H1 (cell line): ENCODE measurements around the gene HEATR1. TPM values are rescaled to one million over a fixed set of nuclear protein-coding genes. Genes with fewer than 3 reads are reported as not detected.

Experiments
- CTCF ChIA-PET: fragments of 300-600 bp; sonication (Branson Sonifier 250); formaldehyde crosslinking; loops from one replicate; lab custom pipeline; 2021; ENCODE audit not compliant: partially characterized antibody; lab: Charles Lee
- POLR2A ChIA-PET: fragments of 300-600 bp; sonication (Branson Sonifier 250); formaldehyde crosslinking; loops from one replicate; lab custom pipeline; 2021; ENCODE audit warnings: inconsistent platforms; ENCODE audit not compliant: partially characterized antibody; lab: Charles Lee
- DNase-seq, 2 experiments: peaks; one replicate each; pipeline versions ENCODE4 v3.0.0 to v3.0.0-alpha.2; 2010 to 2022; ENCODE audit warnings: low spot score in 2 of 2, low read depth in 1 of 2, mixed read lengths in 1 of 2
- FAIRE-seq: peaks from 2 replicates; lab custom pipeline; 2011; peaks lifted over from hg19 to GRCh38; lab: Jason Lieb, UNC
- H2AFZ ChIP-seq: 2 replicates; pipeline ENCODE4 v1.8.1; 2012; ENCODE audit warnings: low read length, inconsistent platforms
- H2AK5ac ChIP-seq: 2 replicates; pipeline ENCODE4 v1.6.1; 2013; ENCODE audit warnings: low read depth, low read length
- H2BK120ac ChIP-seq: replicated peaks from 2 replicates; pipeline ENCODE3; 2013; ENCODE audit warnings: low read depth, low read length, inconsistent platforms
- H2BK12ac ChIP-seq: 2 replicates; pipeline ENCODE4 v1.6.1; 2013; ENCODE audit warnings: low read depth, low read length
- H2BK15ac ChIP-seq: 2 replicates; pipeline ENCODE4 v1.6.1; 2013; ENCODE audit warnings: low read length
- H2BK20ac ChIP-seq: 2 replicates; pipeline ENCODE4 v1.6.1; 2013; ENCODE audit warnings: low read length
- H2BK5ac ChIP-seq: 2 replicates; pipeline ENCODE4 v1.6.1; 2013; ENCODE audit warnings: low read depth, low read length
- H3K14ac ChIP-seq: 2 replicates; pipeline ENCODE4 v1.6.1; 2013; ENCODE audit warnings: inconsistent platforms; ENCODE audit not compliant: insufficient read length
- H3K18ac ChIP-seq: 2 replicates; pipeline ENCODE4 v1.6.1; 2013; ENCODE audit warnings: low read length; ENCODE audit errors: extremely low read depth
- H3K23ac ChIP-seq: 2 replicates; pipeline ENCODE4 v1.6.1; 2013; ENCODE audit warnings: inconsistent platforms; ENCODE audit not compliant: insufficient read length
- H3K23me2 ChIP-seq: 2 replicates; pipeline ENCODE4 v1.6.1; 2013; ENCODE audit warnings: low read depth, low read length
- H3K27ac ChIP-seq: 2 replicates; pipeline ENCODE4 v1.6.1; 2011; ENCODE audit warnings: low read depth, low read length, inconsistent platforms
- H3K27me3 ChIP-seq, 4 experiments: replicated peaks in 1 of 4; 1 replicate in 1 of 4; 2 replicates in 3 of 4; pipeline versions ENCODE4 v1.6.1 to v1.8.1; 2011 to 2013; ENCODE audit warnings: low read length in 3 of 4, mild to moderate bottlenecking in 3 of 4, inconsistent platforms in 2 of 4, mixed read lengths in 2 of 4, moderate library complexity in 1 of 4; ENCODE audit not compliant: control insufficient read depth in 3 of 4, insufficient read depth in 3 of 4; ENCODE audit errors: extremely low read depth in 1 of 4
- H3K36me3 ChIP-seq, 4 experiments: 2 replicates each; pipeline versions ENCODE4 v1.6.1 to v1.8.1; 2011 to 2013; ENCODE audit warnings: mild to moderate bottlenecking in 4 of 4, low read length in 3 of 4, moderate library complexity in 2 of 4, control low read depth in 1 of 4, inconsistent platforms in 1 of 4; ENCODE audit not compliant: insufficient read depth in 4 of 4, control insufficient read depth in 2 of 4
- H3K4ac ChIP-seq: replicated peaks from 2 replicates; pipeline ENCODE3; 2013; ENCODE audit warnings: low read length, low read depth, mixed read lengths, inconsistent platforms; ENCODE audit not compliant: insufficient read length
- H3K4me1 ChIP-seq, 4 experiments: replicated peaks in 1 of 4; 1 replicate in 1 of 4; 2 replicates in 3 of 4; pipeline versions ENCODE4 v1.6.1 to v1.8.1; 2011 to 2013; ENCODE audit warnings: low read length in 3 of 4, inconsistent platforms in 2 of 4, mixed read lengths in 1 of 4; ENCODE audit not compliant: insufficient read depth in 4 of 4, control insufficient read depth in 3 of 4
- H3K4me2 ChIP-seq, 2 experiments: 2 replicates each; pipeline versions ENCODE4 v1.6.1 to v1.8.1; 2011 to 2013; ENCODE audit warnings: low read depth in 2 of 2, low read length in 2 of 2, control low read depth in 1 of 2, inconsistent platforms in 1 of 2, mild to moderate bottlenecking in 1 of 2; ENCODE audit not compliant: insufficient read depth in 1 of 2
- H3K4me3 ChIP-seq, 4 experiments: fragments of 200-600, 300-600 bp in 1 of 4; sonication (generic), shearing (Covaris generic), sonication (Bioruptor Twin) in 1 of 4; 2 replicates each; pipeline versions ENCODE4 v1.5.1 to v1.8.1; 2011 to 2016; ENCODE audit warnings: low read length in 4 of 4, low read depth in 3 of 4, control low read depth in 2 of 4, inconsistent platforms in 2 of 4, mild to moderate bottlenecking in 2 of 4, mixed read lengths in 1 of 4, moderate library complexity in 1 of 4; ENCODE audit not compliant: insufficient read depth in 2 of 4; ENCODE audit errors: extremely low read depth in 1 of 4
- H3K56ac ChIP-seq: replicated peaks from 2 replicates; pipeline ENCODE3; 2013; ENCODE audit warnings: low read depth, mild to moderate bottlenecking, mixed read lengths, low read length, inconsistent platforms; ENCODE audit not compliant: insufficient read length
- H3K79me1 ChIP-seq: 2 replicates; pipeline ENCODE4 v1.6.1; 2013; ENCODE audit warnings: low read depth, low read length, control low read depth
- H3K79me2 ChIP-seq, 2 experiments: 2 replicates each; pipeline versions ENCODE4 v1.6.1 to v1.8.1; 2012 to 2013; ENCODE audit warnings: low read length in 2 of 2, mild to moderate bottlenecking in 2 of 2, inconsistent platforms in 1 of 2; ENCODE audit not compliant: insufficient read depth in 2 of 2, control insufficient read depth in 1 of 2
- H3K9ac ChIP-seq, 4 experiments: replicated peaks in 1 of 4; 1 replicate in 1 of 4; 2 replicates in 3 of 4; pipeline versions ENCODE4 v1.6.1 to v1.8.1; 2011 to 2013; ENCODE audit warnings: low read depth in 3 of 4, low read length in 3 of 4, control low read depth in 2 of 4, mild to moderate bottlenecking in 2 of 4, moderate library complexity in 2 of 4, inconsistent platforms in 1 of 4; ENCODE audit errors: extremely low read depth in 1 of 4
- H3K9me3 ChIP-seq, 2 experiments: 2 replicates each; pipeline versions ENCODE4 v1.6.1 to v1.8.1; 2012 to 2013; ENCODE audit warnings: mild to moderate bottlenecking in 2 of 2, moderate library complexity in 2 of 2, control low read depth in 1 of 2, inconsistent platforms in 1 of 2, low read depth in 1 of 2, low read length in 1 of 2, mixed read lengths in 1 of 2; ENCODE audit not compliant: insufficient read depth in 2 of 2
- H4K20me1 ChIP-seq, 2 experiments: replicated peaks in 1 of 2; 2 replicates each; pipeline versions ENCODE3 to v1.8.1; 2011 to 2013; ENCODE audit warnings: inconsistent platforms in 2 of 2, low read length in 2 of 2, mild to moderate bottlenecking in 1 of 2; ENCODE audit not compliant: insufficient read depth in 2 of 2, control insufficient read depth in 1 of 2
- H4K5ac ChIP-seq: 2 replicates; pipeline ENCODE4 v1.6.1; 2013; ENCODE audit warnings: low read length, low read depth, mixed read lengths, inconsistent platforms; ENCODE audit not compliant: insufficient read length
- H4K8ac ChIP-seq: 2 replicates; pipeline ENCODE4 v1.8.0; 2013; ENCODE audit warnings: mild to moderate bottlenecking, moderate library complexity, low read length, inconsistent platforms; ENCODE audit not compliant: insufficient read depth; ENCODE audit errors: extremely low read depth
- H4K91ac ChIP-seq: replicated peaks from 2 replicates; pipeline ENCODE3; 2013; ENCODE audit warnings: low read length, mixed read lengths, inconsistent platforms; ENCODE audit not compliant: insufficient read length
- CBX5 ChIP-seq: fragments of 300-800, 300-1000 bp; sonication (generic); IDR thresholded peaks from 2 replicates; pipeline ENCODE4 v1.7.1; 2016; ENCODE audit warnings: antibody characterized with exemption, low read length, low read depth
- CHD1 ChIP-seq: IDR thresholded peaks from 2 replicates; pipeline ENCODE4 v1.6.1; 2012; ENCODE audit warnings: low read depth, low read length, improper control_type of control experiment
- HDAC6 ChIP-seq: IDR thresholded peaks from one replicate; pipeline ENCODE4 v1.7.1; 2012; ENCODE audit warnings: low read depth, mild to moderate bottlenecking, inconsistent platforms, low read length, moderate library complexity
- NANOG ChIP-seq: IDR thresholded peaks from 2 replicates; pipeline ENCODE4 v1.6.1; 2011; ENCODE audit warnings: low read length, low read depth, mild to moderate bottlenecking, inconsistent platforms; ENCODE audit not compliant: insufficient read depth, poor library complexity, severe bottlenecking
- NRF1 ChIP-seq: IDR thresholded peaks from 2 replicates; pipeline ENCODE4 v1.6.1; 2011; ENCODE audit warnings: mild to moderate bottlenecking, low read depth, low read length, improper control_type of control experiment
- POU5F1 ChIP-seq: IDR thresholded peaks from 2 replicates; pipeline ENCODE4 v1.6.1; 2011; ENCODE audit warnings: low read depth, mild to moderate bottlenecking, low read length, moderate library complexity
- RBBP5 ChIP-seq: IDR thresholded peaks from 2 replicates; pipeline ENCODE4 v1.7.1; 2012; ENCODE audit warnings: low read depth, mild to moderate bottlenecking, inconsistent platforms, low read length, moderate library complexity, borderline replicate concordance
- RFX5 ChIP-seq: IDR thresholded peaks from 2 replicates; pipeline ENCODE4 v1.6.1; 2011; ENCODE audit warnings: low read depth, low read length, improper control_type of control experiment, borderline replicate concordance
- RXRA ChIP-seq: IDR thresholded peaks from 2 replicates; pipeline ENCODE4 v1.6.1; 2011; ENCODE audit warnings: low read depth, mild to moderate bottlenecking, low read length, moderate library complexity; ENCODE audit not compliant: insufficient read depth
- SP4 ChIP-seq: IDR thresholded peaks from 2 replicates; pipeline ENCODE4 v1.6.1; 2012; ENCODE audit warnings: low read length, inconsistent platforms
- SUZ12 ChIP-seq: fragments of 200-600 bp; sonication (generic); IDR thresholded peaks from 2 replicates; pipeline ENCODE4 v1.6.1; 2012; ENCODE audit warnings: mild to moderate bottlenecking, inconsistent platforms, low read length, moderate library complexity, mixed read lengths
- TAF1 ChIP-seq: IDR thresholded peaks from 2 replicates; pipeline ENCODE4 v1.6.1; 2011; ENCODE audit warnings: mild to moderate bottlenecking, low read depth, low read length
- YY1 ChIP-seq: IDR thresholded peaks from 2 replicates; pipeline ENCODE4 v1.6.1; 2011; ENCODE audit warnings: low read depth, mild to moderate bottlenecking, low read length
- WGBS, 2 experiments: shearing (Covaris generic) in 1 of 2; methylation state at CpG; one replicate each; pipeline versions ENCODE4 v1.1.6 to v1.1.7; 2013 to 2015; ENCODE audit warnings: low lambda C conversion rate in 2 of 2, mixed read lengths in 2 of 2, inconsistent platforms in 1 of 2, low coverage in 1 of 2, missing lambda C conversion rate in 1 of 2; ENCODE audit not compliant: insufficient replicate concordance in 2 of 2, insufficient coverage in 1 of 2, insufficient read length in 1 of 2; ENCODE audit errors: extremely low coverage in 1 of 2, missing lambda C conversion rate in 1 of 2; 5-methylcytosine and 5-hydroxymethylcytosine counted together
- polyA plus RNA-seq, 7 experiments: library from polyadenylated mRNA; depleted of rRNA in 3 of 7; stranded (reverse) in 5 of 7; unstranded in 2 of 7; fragments of >200 nt in 5 of 7; fragments of 200-250 nt in 2 of 7; gene quantifications; 1 replicate in 5 of 7; 2 replicates in 1 of 7; 4 replicates in 1 of 7; pipeline versions ENCODE4 v1.2.1 to v1.2.3, GENCODE V29; 2011 to 2013; ENCODE audit warnings: missing spikeins in 2 of 7, mixed read lengths in 2 of 7
- total RNA-seq: library from RNA; stranded (reverse); fragmentation: NEBNext Ultra II Directional; extraction: Animal tissue kit (Norgen Biotek cat#: 25700); gene quantifications from 2 replicates; pipeline ENCODE4 v1.2.1, GENCODE V29; 2021

Gene HEATR1
- total and polyA plus RNA-seq, 2 of the 8 experiments (the other 6 are each of a cell fraction or from before 2014, with no cell fraction given) = 13.0 to 95.8 TPM

GRCh38 chr1:236565530-236565929 lies 38.8 kb downstream of the HEATR1 start:
- peaks cover 17 to 83% (median 50%) of the 10 kb centered on the region in 4 experiments for H3K36me3 ChIP-seq
- no peak overlapping the region for H4K5ac ChIP-seq
- H3K18ac ChIP-seq = no peak overlapping the region
- no peak overlapping the region for H3K4ac ChIP-seq
- no peak overlapping the region for H3K4me2 ChIP-seq
- H3K27ac ChIP-seq = no peak overlapping the region
- POLR2A ChIA-PET = interaction anchor here (1.0 to 1.7 kb wide), 3 partner anchors 9 to 19 kb away, joined by 3 to 4 read pairs (median 3); no protein-coding TSS in a partner anchor
- CTCF ChIA-PET = interaction anchor here (0.7 to 1.4 kb wide), 3 partner anchors 10 to 461 kb away, joined by 3 read pairs; no protein-coding TSS in a partner anchor
- H2BK12ac ChIP-seq = no peak overlapping the region
- H2BK15ac ChIP-seq = no peak overlapping the region
- TF ChIP-seq YY1 (no peak), SUZ12 (no peak), SP4 (no peak), RXRA (no peak), HDAC6 (no peak), NRF1 (no peak), CBX5 (no peak), TAF1 (no peak), NANOG (no peak), POU5F1 (no peak), RFX5 (no peak), RBBP5 (no peak), CHD1 (no peak)
- H3K79me2 ChIP-seq = no peaks in the 10 kb centered on the region
- no peaks in the 10 kb centered on the region for H3K23me2 ChIP-seq
- no peak overlapping the region for H3K56ac ChIP-seq
- H3K9me3 ChIP-seq = no peaks in the 10 kb centered on the region
- no peak overlapping the region for H2BK20ac ChIP-seq
- H4K8ac ChIP-seq = no peak overlapping the region; the same call in 1 of the 2 replicates
- no peak overlapping the region for H3K9ac ChIP-seq
- no peaks in the 10 kb centered on the region for H3K27me3 ChIP-seq
- no peaks in the 10 kb centered on the region for H3K4me1 ChIP-seq
- no peak overlapping the region for H2BK5ac ChIP-seq
- FAIRE-seq = no peak
- no peak overlapping the region for H2AFZ ChIP-seq
- no peak for DNase-seq
- WGBS, 2 experiments = 90% methylated on average over 5 of the region's 5 CpGs; no CpG with 5 or more reads in 1 of the 2 experiments
- no peak overlapping the region for H2AK5ac ChIP-seq
- no peak overlapping the region for H3K4me3 ChIP-seq
- peaks cover 0 to 2% of the 10 kb centered on the region in 2 experiments for H4K20me1 ChIP-seq
- H3K79me1 ChIP-seq = no peaks in the 10 kb centered on the region
- H2BK120ac ChIP-seq = no peak overlapping the region
- no peak overlapping the region for H4K91ac ChIP-seq
- H3K14ac ChIP-seq = no peak overlapping the region
- no peak overlapping the region for H3K23ac ChIP-seq
